HL-60/S4 treated with retinoic acid at 250 ng/mL for 4 days and 3 days (cell line): ENCODE measurements around the gene C14orf180.

Experiments
- in situ Hi-C: fragments of 300-500 bp; cut with MboI; formaldehyde crosslinking; loops from 2 replicates; pipeline ENCODE4 v1.7.0; 2022; ENCODE audit warnings: low sequenced_read_pairs

Gene C14orf180

GRCh38 chr14:104592292-104592672 lies 12.7 kb downstream of the C14orf180 start:
- in situ Hi-C loops, result no loop called here

GRCh38 chr14:104592785-104593184 lies 13.2 kb downstream of the C14orf180 start:
- in situ Hi-C loops, result no loop called here

DNA sequence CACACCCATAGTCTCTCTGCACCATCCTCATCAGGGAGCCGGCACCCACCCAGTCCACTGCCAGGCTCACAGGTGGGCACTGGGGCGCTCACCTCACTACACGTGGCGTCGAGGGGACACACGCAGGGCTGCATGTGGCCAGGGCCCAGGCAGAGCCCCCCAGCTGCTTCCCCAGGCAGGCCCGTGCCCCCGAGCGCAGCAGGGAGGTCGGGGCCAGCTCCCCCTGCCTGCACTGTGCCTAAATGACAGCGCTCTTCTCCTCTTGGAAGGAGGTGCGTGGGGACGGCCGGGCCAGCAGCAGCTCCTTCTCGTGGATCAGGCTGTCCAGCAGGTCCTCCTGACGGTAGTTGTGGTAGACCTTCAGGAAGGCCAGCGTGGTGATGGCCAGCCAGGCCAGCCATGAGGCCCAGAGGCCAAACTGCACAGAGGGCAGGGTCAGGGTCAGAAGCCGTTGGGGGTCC lies 13.7 kb downstream of the C14orf180 start:
- in situ Hi-C loops, result no loop called here

DNA sequence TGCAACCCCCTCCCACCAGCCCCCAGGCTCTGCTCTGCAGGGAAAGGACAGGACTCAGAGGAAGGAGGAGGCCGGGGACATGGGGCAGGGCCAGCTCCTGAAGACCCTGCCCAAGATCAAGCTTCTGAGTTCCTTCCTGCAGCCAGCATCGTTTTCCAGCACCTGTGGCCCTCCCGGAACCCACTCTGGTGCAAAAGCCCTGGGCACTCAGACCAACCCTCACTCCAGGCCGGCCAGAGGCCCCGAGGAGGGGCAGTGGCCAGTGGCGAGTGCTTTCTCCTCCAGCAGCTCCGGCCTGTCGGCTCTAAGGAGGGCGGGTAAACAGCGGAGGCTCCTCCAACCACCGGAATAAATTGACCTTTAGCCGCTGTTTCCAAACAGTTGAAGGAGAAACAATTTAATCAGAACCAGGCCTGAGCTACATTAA lies 14.2 kb downstream of the C14orf180 start:
- in situ Hi-C loops, result no loop called here

- in situ Hi-C loops, result no loop called here
Measured at GRCh38 chr14:104594310-104595046, 14.9 kb downstream of the C14orf180 start.

- in situ Hi-C loops, result no loop called here
Measured at GRCh38 chr14:104595116-104595675, 15.6 kb downstream of the C14orf180 start.

- in situ Hi-C loops, result no loop called here
Measured at GRCh38 chr14:104595911-104596450, 16.4 kb downstream of the C14orf180 start.

DNA sequence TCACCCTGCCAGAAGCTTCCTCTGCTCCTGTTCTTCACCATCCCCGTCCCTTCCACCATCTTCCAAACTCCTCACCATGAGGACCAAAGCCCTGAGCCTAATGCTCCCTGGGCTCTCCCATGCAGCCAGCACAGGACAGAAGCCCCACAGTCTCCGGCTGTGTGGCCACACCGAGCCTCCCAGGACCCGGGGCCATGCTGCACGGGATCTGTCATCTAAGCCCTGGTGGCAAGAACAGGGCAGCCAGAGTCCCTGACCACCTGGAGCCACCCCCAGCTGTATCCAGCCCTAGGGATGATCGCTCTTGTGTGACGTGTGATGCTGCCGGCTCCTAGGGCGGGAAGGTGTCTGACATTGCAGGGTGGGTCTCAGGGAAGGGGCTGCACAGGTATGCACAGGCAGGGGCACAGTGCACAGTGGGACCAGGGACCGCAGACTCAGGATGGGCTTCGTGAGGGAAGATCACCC lies 16.9 kb downstream of the C14orf180 start:
- in situ Hi-C loops, result no loop called here

DNA sequence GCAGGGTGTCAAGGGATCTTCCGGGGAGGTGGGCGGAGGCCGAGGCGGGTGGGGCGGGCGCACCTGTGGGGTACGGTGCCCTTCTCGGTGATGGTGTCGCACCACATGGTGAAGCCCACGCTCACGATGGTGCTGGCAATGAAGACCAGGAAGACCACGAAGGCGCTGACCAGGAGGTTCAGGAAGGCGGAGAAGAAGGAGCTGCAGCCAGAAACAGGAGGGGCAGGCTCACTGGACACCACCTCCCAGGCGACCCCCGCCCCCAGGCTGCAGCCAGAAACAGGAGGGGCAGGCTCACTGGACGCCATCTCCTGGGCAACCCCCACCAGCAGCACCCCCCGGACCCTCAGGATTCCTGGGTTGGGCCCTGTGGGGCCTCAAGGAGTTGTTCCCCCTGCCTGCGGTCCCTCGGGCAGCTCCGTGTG lies 17.4 kb downstream of the C14orf180 start:
- in situ Hi-C loops, result no loop called here

DNA sequence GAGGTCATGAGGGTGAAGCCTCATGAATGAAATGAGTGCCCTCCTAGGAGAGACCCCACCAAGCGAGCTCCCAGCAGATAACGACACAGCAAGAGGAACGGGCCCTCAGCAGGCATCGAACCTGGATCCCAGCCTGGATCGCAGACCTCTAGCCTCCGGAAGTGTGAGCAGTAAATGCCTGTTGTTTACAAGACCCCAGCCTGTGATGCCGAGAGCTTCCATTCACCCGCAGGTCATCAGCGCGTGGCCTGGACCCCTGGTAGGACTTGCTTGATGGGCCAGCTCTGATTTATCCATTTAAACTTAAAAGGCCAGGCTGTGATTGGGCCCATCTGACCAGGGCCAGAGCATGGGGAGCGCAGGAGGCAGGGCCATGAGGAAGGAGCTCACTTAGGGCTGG lies 18.0 kb downstream of the C14orf180 start:
- in situ Hi-C loops, result no loop called here

DNA sequence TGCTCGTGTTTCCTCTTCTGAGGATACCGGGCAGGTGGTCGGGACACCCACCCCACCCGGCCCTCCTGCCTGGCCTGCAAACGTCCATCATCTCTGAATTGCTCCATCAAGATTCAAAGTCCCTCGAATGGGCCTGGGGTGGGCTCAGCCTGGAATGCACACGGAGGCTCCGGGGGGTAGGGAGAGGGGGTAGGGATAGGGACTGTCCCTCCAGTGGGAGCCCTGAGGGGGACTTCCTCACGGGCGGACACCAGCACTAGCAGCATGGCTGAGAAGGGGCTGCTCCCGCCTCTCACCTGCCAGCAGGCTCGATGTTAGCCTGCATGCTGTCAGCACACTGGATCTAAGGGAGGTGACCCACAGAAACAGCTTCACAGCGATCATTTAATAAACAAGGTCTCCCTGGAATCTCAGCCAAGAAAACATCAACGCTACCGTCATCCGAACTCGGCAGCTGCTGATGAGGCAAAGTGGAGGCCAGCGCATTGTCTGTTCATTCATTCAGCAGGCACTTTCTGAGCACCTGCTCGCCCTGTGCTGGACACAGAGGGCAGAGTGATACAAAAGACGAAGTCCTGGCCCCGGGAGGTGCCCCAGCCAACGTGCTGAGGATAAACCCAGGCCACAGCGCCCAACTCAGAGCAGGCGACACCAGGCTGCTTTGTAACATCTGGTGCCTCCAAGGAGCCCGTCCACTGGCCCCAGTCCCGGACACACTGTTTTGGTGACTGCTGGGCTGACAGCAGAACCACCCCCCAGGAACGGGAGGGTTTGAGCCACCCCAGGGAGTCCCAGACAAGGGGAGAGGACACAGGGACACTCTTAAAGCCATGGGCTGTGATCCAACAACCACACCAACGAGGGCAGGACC lies 18.7 kb downstream of the C14orf180 start:
- in situ Hi-C loops, result no loop called here

DNA sequence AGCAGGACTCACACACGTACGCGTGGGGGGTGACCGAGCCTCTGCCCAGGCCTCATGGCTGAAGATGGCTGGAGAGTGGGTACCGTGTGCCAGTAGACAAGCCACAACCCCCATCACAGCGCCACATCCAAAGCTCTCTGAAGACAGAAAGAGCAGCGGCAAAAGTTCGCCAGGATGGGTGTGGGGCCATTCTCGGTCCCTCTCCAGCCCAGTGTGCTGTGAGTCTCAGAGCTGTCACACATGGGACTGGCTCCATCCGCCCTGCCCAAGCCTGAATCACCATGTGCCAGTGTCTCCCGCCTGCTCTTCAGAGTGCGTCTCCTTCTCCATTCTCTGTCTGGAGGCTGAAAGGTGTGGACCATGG lies 19.3 kb downstream of the C14orf180 start:
- in situ Hi-C loops, result no loop called here

GRCh38 chr14:104599446-104599845 lies 19.9 kb downstream of the C14orf180 start:
- in situ Hi-C loops, result no loop called here

GRCh38 chr14:104600141-104600643 lies 20.6 kb downstream of the C14orf180 start:
- in situ Hi-C loops, result no loop called here

GRCh38 chr14:104600805-104601204 lies 21.2 kb downstream of the C14orf180 start:
- in situ Hi-C loops, result no loop called here

DNA sequence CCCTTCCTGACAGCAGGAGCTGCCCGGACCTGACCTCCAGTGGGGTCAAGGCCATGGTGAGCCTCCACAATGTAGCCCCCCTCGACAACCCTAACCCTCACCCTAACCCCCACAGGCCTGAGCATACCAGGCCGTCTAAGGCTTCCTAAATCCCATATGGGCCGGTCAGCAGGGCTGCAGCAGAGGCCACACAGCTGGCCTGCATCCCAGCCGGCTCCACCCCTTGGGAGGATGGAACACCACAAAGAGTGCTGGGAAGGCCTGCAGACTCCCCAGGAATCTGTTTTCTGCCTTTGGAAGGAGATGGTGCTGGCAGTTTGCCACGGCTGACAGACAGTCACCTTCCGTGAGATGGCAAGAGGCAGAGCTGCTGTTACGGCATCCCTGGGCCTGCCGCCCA lies 22.2 kb downstream of the C14orf180 start:
- in situ Hi-C loops, result no loop called here

DNA sequence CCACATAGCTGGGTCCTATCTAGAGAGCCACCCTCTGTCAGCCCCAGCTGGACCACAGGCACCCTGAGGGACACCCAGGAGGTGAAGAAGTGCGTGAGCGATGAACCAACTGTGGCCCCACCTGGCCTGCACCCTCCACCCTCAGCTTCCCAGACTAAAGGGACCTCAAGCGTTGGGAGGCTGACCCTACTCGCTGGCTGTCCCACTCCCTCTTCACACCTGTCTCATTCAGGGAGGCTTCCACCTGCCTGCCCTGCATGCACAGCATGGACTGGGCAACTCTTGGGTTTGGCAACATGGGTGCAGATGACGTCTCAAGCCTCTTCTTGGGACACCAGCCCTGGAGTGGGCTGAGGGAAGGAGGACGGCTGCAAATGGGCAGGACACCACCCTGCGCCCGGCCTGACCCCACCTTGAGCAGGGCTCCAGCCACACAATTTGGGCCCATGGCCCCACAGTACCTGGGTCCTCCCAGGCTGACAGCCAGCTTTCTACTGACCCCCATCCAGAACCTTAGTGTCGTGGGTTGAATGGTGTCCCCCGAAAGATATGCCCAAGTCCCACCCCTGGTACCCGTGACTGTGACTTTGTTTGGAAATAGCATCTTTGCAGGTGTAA lies 22.9 kb downstream of the C14orf180 start:
- in situ Hi-C loops, result no loop called here

GRCh38 chr14:104602933-104603325 lies 23.4 kb downstream of the C14orf180 start:
- in situ Hi-C loops, result no loop called here

DNA sequence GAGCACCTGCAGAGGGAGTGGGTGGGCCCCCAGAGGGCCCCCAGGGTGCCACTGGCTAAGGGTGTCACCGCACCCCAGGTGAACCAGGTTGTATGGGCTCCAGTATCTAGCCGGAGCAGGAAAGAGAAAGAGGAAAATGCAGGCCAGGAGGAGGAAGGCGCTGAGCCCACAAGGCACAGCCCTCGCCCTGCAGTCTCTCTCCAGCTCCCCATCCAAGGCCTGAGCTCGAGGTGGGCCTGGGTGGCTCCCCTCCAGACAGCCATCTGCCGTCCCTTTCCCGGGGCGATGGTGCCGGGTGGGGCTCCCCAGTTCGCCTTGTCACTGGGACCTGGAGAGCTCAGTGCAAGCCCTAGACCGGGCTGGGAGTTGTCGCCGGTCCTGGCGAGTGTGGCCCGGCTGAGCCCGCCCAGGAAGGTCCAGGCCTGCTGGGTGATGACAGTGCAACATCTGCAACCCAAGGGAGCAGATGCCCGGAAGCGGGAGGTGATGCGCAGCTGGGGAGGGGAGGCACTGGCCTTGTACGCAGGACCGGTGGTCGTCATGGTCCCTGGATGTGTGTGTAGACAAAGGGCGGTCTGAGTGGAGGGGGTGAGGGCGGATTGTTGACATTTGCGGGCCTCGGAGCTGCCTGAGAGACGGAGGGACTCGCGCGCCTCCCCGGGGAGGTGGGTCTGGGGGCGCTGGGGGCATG lies 24.3 kb downstream of the C14orf180 start:
- in situ Hi-C loops, result no loop called here
